ENCODE results near the gene TXNL4A. TPM values are rescaled to one million over a fixed set of nuclear protein-coding genes. Genes with fewer than 3 reads are reported as not detected.

Gene TXNL4A
- total and polyA plus RNA-seq, 4 donors = 18.0 to 86.2 (median 32.8) TPM

DNA sequence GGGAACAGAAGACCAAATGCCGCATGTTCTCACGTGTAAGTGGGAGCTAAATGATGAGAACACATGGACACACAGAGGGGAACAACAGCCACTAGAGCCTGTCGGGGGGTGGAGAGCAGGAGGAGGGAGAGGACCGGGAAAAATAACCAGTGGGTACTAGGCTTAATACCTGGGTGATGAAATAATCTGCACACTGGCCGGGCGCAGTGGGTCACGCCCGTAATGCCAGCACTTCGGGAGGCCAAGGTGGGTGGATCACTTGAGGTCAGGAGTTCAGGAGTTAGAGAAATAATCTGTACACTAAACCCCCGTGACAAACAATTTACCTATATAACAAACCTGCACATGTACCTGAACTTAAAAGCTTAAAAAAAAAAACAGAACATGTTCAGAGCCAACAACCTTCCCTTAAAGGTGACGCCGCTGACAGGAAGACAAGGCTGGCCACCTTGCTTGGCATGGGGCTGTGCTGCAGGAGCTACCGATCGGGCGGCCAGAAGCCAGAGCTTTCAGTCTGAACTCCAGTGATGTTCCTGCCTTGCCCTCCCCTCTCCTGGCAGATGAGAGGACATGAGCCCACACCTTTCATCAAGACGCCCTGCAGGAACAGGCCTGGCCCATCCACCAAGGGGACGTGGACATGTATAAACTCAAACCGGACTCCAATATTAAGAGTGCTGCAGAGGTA is 48.1 kb downstream of the TXNL4A start (continued):
- TF ChIP-seq, protein P1, sequence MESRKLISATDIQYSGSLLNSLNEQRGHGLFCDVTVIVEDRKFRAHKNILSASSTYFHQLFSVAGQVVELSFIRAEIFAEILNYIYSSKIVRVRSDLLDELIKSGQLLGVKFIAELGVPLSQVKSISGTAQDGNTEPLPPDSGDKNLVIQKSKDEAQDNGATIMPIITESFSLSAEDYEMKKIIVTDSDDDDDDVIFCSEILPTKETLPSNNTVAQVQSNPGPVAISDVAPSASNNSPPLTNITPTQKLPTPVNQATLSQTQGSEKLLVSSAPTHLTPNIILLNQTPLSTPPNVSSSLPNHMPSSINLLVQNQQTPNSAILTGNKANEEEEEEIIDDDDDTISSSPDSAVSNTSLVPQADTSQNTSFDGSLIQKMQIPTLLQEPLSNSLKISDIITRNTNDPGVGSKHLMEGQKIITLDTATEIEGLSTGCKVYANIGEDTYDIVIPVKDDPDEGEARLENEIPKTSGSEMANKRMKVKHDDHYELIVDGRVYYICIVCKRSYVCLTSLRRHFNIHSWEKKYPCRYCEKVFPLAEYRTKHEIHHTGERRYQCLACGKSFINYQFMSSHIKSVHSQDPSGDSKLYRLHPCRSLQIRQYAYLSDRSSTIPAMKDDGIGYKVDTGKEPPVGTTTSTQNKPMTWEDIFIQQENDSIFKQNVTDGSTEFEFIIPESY (IDR thresholded peaks at IDR 0.05) = no peak
- peak; percentile 56 for TF ChIP-seq SP1 (IDR thresholded peaks at IDR 0.05)
- TF ChIP-seq, protein P2, sequence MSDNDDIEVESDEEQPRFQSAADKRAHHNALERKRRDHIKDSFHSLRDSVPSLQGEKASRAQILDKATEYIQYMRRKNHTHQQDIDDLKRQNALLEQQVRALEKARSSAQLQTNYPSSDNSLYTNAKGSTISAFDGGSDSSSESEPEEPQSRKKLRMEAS (IDR thresholded peaks at IDR 0.05) = peak; percentile 54
- TF ChIP-seq HNF4A (conservative IDR thresholded peaks at IDR 0.05) = peak; percentile 58 to 80
- TF ChIP-seq HNF4G (IDR thresholded peaks at IDR 0.05) = no peak
- TF ChIP-seq JUND (IDR thresholded peaks at IDR 0.05) = peak; percentile 33 to 67
- peak in 1 of 2 donors; percentile 4 for TF ChIP-seq RAD21 (IDR thresholded peaks at IDR 0.05)
- TF ChIP-seq YY1 (IDR thresholded peaks at IDR 0.05) = peak; percentile 45

DNA sequence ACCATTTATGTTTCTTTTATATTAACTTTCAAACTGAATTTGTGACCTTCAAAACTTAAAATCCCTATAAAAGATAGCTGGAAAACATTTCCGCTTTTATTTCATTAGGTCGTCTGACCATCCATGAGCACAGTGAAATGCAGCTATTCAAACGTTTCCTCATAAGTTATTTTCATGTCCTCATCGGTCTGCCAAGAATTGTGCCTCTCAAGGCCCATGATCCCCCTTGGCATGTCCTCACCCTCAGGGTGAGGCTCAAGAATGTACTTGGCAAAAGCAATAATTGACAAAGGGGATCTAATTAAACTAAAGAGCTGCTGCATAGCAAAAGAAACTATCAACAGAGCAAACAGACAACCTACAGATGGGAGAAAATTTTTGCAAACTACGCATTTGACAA is 49.3 kb downstream of the TXNL4A start:
- peak; percentile 5 for DNase-seq (ENCODE audit: low spot score)
- H3K27me3 ChIP-seq (ENCODE audit: control insufficient read depth in 4 of 4, insufficient read depth in 4 of 4, low read length in 3 of 4) = no peaks in the 10 kb centered on the region
- no peak overlapping the region for H3K27ac ChIP-seq (ENCODE audit: low read depth in 1 of 2, low read length in 2 of 2)
- 70% methylated on average over 5 of the region's 5 CpGs for WGBS
- peaks cover 49 to 97% (median 90%) of the 10 kb centered on the region in 4 donors for H3K4me1 ChIP-seq (ENCODE audit: control insufficient read depth in 4 of 4, insufficient read depth in 4 of 4, low read length in 3 of 4)
- no peaks in the 10 kb centered on the region for H3K9me3 ChIP-seq (ENCODE audit: control insufficient read depth in 4 of 4, low read length in 3 of 4)
- H3K36me3 ChIP-seq (ENCODE audit: control insufficient read depth in 4 of 4, insufficient read depth in 3 of 4, low read depth in 1 of 4, low read length in 3 of 4) = peaks cover 3 to 12% (median 11%) of the 10 kb centered on the region in 4 donors
- H3K9ac ChIP-seq (ENCODE audit: low read depth in 1 of 2, low read length in 2 of 2) = no peak overlapping the region
- H3K4me3 ChIP-seq (ENCODE audit: low read depth in 1 of 3, low read length in 3 of 3) = no peak overlapping the region
- TF ChIP-seq NR2F2 (IDR thresholded peaks at IDR 0.05) (no peak), YY1 (IDR thresholded peaks at IDR 0.05) (no peak), RAD21 (IDR thresholded peaks at IDR 0.05) (no peak), RXRA (IDR thresholded peaks at IDR 0.05) (no peak)

DNA sequence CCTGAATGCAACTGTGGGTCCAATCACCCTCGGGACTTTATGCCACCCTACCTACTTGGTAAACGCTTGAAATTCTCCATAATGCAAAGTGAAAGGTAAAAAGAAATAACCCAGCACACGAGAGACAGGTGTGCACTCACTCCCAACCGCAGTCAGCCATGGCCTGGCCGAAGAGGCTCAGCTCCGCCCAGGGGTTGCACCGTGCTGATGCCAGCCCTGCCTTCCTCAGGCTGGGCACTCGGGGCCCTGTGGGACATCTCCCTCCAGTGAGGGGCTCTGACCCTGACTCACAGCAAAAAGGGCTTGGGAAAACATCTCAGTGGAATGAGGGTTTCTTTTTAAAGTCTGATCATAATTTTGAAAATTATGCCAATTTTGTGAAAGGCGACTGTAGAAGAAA is 50.2 kb downstream of the TXNL4A start:
- TF ChIP-seq HNF4A (conservative IDR thresholded peaks at IDR 0.05) (no peak), YY1 (IDR thresholded peaks at IDR 0.05) (no peak), HNF4G (IDR thresholded peaks at IDR 0.05) (no peak), SP1 (IDR thresholded peaks at IDR 0.05) (no peak), RAD21 (IDR thresholded peaks at IDR 0.05) (no peak), RXRA (IDR thresholded peaks at IDR 0.05) (no peak), JUND (IDR thresholded peaks at IDR 0.05) (no peak), FOXA2 (IDR thresholded peaks at IDR 0.05) (no peak), GABPA (IDR thresholded peaks at IDR 0.05 in 1 of 2, conservative IDR thresholded peaks at IDR 0.05 in 1 of 2) (no peak), NR2F2 (IDR thresholded peaks at IDR 0.05) (no peak)
- TF ChIP-seq, protein P1 (IDR thresholded peaks at IDR 0.05) = no peak
- TF ChIP-seq, protein P3, sequence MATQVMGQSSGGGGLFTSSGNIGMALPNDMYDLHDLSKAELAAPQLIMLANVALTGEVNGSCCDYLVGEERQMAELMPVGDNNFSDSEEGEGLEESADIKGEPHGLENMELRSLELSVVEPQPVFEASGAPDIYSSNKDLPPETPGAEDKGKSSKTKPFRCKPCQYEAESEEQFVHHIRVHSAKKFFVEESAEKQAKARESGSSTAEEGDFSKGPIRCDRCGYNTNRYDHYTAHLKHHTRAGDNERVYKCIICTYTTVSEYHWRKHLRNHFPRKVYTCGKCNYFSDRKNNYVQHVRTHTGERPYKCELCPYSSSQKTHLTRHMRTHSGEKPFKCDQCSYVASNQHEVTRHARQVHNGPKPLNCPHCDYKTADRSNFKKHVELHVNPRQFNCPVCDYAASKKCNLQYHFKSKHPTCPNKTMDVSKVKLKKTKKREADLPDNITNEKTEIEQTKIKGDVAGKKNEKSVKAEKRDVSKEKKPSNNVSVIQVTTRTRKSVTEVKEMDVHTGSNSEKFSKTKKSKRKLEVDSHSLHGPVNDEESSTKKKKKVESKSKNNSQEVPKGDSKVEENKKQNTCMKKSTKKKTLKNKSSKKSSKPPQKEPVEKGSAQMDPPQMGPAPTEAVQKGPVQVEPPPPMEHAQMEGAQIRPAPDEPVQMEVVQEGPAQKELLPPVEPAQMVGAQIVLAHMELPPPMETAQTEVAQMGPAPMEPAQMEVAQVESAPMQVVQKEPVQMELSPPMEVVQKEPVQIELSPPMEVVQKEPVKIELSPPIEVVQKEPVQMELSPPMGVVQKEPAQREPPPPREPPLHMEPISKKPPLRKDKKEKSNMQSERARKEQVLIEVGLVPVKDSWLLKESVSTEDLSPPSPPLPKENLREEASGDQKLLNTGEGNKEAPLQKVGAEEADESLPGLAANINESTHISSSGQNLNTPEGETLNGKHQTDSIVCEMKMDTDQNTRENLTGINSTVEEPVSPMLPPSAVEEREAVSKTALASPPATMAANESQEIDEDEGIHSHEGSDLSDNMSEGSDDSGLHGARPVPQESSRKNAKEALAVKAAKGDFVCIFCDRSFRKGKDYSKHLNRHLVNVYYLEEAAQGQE (IDR thresholded peaks at IDR 0.05) = no peak
- TF ChIP-seq, protein P2 (IDR thresholded peaks at IDR 0.05) = no peak
- no peaks in the 10 kb centered on the region for H3K9me3 ChIP-seq (ENCODE audit: control insufficient read depth in 4 of 4, low read length in 3 of 4)
- peaks cover 41 to 95% (median 86%) of the 10 kb centered on the region in 4 donors for H3K4me1 ChIP-seq (ENCODE audit: control insufficient read depth in 4 of 4, insufficient read depth in 4 of 4, low read length in 3 of 4)
- no peak for DNase-seq (ENCODE audit: low spot score)
- 52% methylated on average over 9 of the region's 9 CpGs for WGBS
- no peaks in the 10 kb centered on the region for H3K27me3 ChIP-seq (ENCODE audit: control insufficient read depth in 4 of 4, insufficient read depth in 4 of 4, low read length in 3 of 4)
- H3K27ac ChIP-seq (ENCODE audit: low read depth in 1 of 2, low read length in 2 of 2) = peak overlapping the region in 1 of 2 donors; percentile 86
- no peak overlapping the region for H3K4me3 ChIP-seq (ENCODE audit: low read depth in 1 of 3, low read length in 3 of 3)
- H3K36me3 ChIP-seq (ENCODE audit: control insufficient read depth in 4 of 4, insufficient read depth in 3 of 4, low read depth in 1 of 4, low read length in 3 of 4) = peaks cover 3 to 12% (median 11%) of the 10 kb centered on the region in 4 donors
- no peak overlapping the region for H3K9ac ChIP-seq (ENCODE audit: low read depth in 1 of 2, low read length in 2 of 2)

Data from liver (tissue), 9 donors.